Gastroesophageal sphincter (tissue), 4 donors: ENCODE data around the gene CFAP74. TPM values are rescaled to one million over a fixed set of nuclear protein-coding genes. Genes with fewer than 3 reads are reported as not detected.

Experiments used
- ATAC-seq: fragments of 150-250 bp; one replicate; pipeline ENCODE4 v1.9.1; 2016; ENCODE audit warnings: mild to moderate bottlenecking, moderate library complexity
- H3K27ac ChIP-seq, 4 donors: fragments of 200-600 bp; sonication (generic) in 3 of 4; 1 replicate in 3 of 4; 2 replicates in 1 of 4; pipeline ENCODE4 v1.5.1; 2016 to 2019
- H3K27me3 ChIP-seq: fragments of 200-600 bp; sonication (generic); one replicate; pipeline ENCODE4 v1.5.1; 2019
- H3K36me3 ChIP-seq, 2 donors: fragments of 200-600 bp; sonication (generic); one replicate each; pipeline ENCODE4 v1.5.1; 2019; ENCODE audit warnings: control low read depth in 1 of 2
- H3K4me1 ChIP-seq, 3 donors: fragments of 200-600 bp; sonication (generic); 1 replicate in 2 of 3; 2 replicates in 1 of 3; pipeline ENCODE4 v1.5.1; 2016 to 2019; ENCODE audit warnings: control low read depth in 2 of 3
- H3K4me3 ChIP-seq, 2 donors: fragments of 200-600 bp; sonication (generic); one replicate each; pipeline ENCODE4 v1.5.1; 2019; ENCODE audit warnings: mild to moderate bottlenecking in 1 of 2, moderate library complexity in 1 of 2
- H3K9me3 ChIP-seq, 3 donors: fragments of 200-600 bp; sonication (generic); one replicate each; pipeline ENCODE4 v1.5.1; 2017 to 2019; ENCODE audit warnings: control low read depth in 2 of 3
- CTCF ChIP-seq, 4 experiments: fragments of 200-600 bp in 2 of 4; fragments of 450-650 bp in 2 of 4; sonication (generic) in 1 of 4; IDR thresholded peaks; one replicate each; pipeline ENCODE4 v1.5.1; 2017 to 2019; ENCODE audit warnings: antibody characterized with exemption in 4 of 4, mild to moderate bottlenecking in 2 of 4, moderate library complexity in 2 of 4
- EP300 ChIP-seq: sonication (generic); formaldehyde crosslinking; IDR thresholded peaks from one replicate; pipeline ENCODE4 v1.6.1; 2017; ENCODE audit warnings: antibody characterized with exemption, mild to moderate bottlenecking
- POLR2A ChIP-seq, 2 donors: fragments of 450-650 bp; IDR thresholded peaks; one replicate each; pipeline ENCODE4 v1.6.1; 2017; ENCODE audit warnings: antibody characterized with exemption in 2 of 2, mild to moderate bottlenecking in 2 of 2, moderate library complexity in 1 of 2
- POLR2AphosphoS5 ChIP-seq: sonication (generic); formaldehyde crosslinking; IDR thresholded peaks from one replicate; pipeline ENCODE4 v1.6.1; 2017; ENCODE audit warnings: antibody characterized with exemption
- WGBS, 2 donors: methylation state at CpG; one replicate each; pipeline ENCODE4 v1.1.5; 2018; ENCODE audit warnings: low coverage in 1 of 2; 5-methylcytosine and 5-hydroxymethylcytosine counted together
- total RNA-seq, 4 donors: library from RNA; depleted of rRNA; stranded (reverse); fragments of >200 nt; gene quantifications; one replicate each; pipeline ENCODE4 v1.1.0, GENCODE V29; 2016

Gene CFAP74
- total RNA-seq, 4 donors from 2014 or later, result 0.12 TPM; not detected in 3

DNA sequence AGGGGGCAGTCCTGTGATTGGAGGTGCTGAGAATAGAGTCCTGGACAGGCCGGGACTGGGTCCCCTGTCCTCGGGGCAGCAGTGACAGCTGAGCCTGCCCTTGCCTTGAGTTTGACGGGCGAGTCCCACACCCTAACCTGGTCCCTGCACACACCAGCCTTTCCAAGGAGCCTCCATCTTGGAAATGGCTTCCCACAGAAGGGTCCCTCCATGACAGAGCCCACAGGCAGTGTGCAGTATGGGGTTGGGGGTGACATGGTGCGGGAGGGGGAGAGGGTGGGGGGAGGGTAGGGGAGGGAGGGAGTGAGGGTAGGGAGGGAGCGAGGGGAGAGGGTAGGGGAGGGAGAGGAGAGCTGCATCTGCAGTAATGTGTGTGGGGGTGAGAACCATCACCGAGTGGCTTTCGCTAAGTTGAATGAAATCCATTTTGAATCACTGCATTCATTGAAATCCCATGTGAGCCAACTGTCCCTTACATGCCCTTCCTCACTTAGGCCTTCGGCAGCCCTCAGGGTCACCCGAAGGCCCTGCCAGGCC lies 74.4 kb downstream of the CFAP74 start:
- no peak for ATAC-seq
- TF ChIP-seq EP300 (no peak), CTCF (IDR thresholded peaks at IDR 0.05) (no peak), POLR2A (IDR thresholded peaks at IDR 0.05) (no peak), POLR2AphosphoS5 (no peak)
- H3K9me3 ChIP-seq, result no peaks in the 10 kb centered on the region
- H3K27me3 ChIP-seq, result peaks cover 11% of the 10 kb centered on the region
- H3K4me1 ChIP-seq, result no peaks in the 10 kb centered on the region
- WGBS, 2 donors, result 70 to 79% methylated on average over 2 to 5 of the region's 10 CpGs
- no peaks in the 10 kb centered on the region for H3K36me3 ChIP-seq
- H3K4me3 ChIP-seq, result no peak overlapping the region
- H3K27ac ChIP-seq, result no peak overlapping the region

- 10 to 71% methylated on average over 2 to 13 of the region's 34 CpGs for WGBS, 2 donors
- Histone ChIP-seq H3K27me3 (peaks cover 11% of the 10 kb centered on the region), H3K27ac (no peak overlapping the region), H3K4me1 (no peaks in the 10 kb centered on the region), H3K36me3 (no peaks in the 10 kb centered on the region), H3K9me3 (no peaks in the 10 kb centered on the region), H3K4me3 (no peak overlapping the region)
- no peak for TF ChIP-seq CTCF (IDR thresholded peaks at IDR 0.05)
- TF ChIP-seq EP300, result no peak
- TF ChIP-seq POLR2A (IDR thresholded peaks at IDR 0.05), result no peak
- no peak for TF ChIP-seq POLR2AphosphoS5
- no peak for ATAC-seq
These were observed 75.1 kb downstream of the CFAP74 start for GRCh38 chr1:1928231-1929101.

DNA sequence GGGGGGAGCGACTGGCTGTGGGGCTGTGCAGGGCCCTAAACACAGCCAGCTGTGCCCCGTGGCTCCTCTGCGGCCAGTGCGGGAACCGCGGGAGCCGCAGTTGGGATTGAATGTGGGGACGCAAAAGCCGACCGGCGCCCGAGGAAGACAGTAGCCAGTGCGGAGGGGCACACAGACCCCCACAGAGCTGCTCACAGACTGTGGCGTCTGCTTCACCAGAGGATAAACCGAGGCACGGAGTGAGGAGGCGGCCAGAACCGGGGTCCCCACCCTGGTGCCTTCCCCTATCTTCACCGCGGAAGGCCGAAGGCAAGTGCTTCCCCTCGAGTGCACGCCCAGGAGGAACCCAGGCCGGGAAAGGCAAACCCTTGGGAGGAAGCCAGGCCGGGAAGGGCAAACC lies 75.8 kb downstream of the CFAP74 start:
- Histone ChIP-seq H3K36me3 (no peaks in the 10 kb centered on the region), H3K4me3 (no peak overlapping the region), H3K9me3 (no peaks in the 10 kb centered on the region), H3K27me3 (peaks cover 11% of the 10 kb centered on the region), H3K4me1 (no peaks in the 10 kb centered on the region), H3K27ac (no peak overlapping the region)
- 88 to 93% methylated on average over 5 to 7 of the region's 25 CpGs for WGBS, 2 donors
- TF ChIP-seq CTCF (IDR thresholded peaks at IDR 0.05) (no peak), POLR2AphosphoS5 (no peak), EP300 (no peak), POLR2A (IDR thresholded peaks at IDR 0.05) (no peak)
- ATAC-seq, result no peak

DNA sequence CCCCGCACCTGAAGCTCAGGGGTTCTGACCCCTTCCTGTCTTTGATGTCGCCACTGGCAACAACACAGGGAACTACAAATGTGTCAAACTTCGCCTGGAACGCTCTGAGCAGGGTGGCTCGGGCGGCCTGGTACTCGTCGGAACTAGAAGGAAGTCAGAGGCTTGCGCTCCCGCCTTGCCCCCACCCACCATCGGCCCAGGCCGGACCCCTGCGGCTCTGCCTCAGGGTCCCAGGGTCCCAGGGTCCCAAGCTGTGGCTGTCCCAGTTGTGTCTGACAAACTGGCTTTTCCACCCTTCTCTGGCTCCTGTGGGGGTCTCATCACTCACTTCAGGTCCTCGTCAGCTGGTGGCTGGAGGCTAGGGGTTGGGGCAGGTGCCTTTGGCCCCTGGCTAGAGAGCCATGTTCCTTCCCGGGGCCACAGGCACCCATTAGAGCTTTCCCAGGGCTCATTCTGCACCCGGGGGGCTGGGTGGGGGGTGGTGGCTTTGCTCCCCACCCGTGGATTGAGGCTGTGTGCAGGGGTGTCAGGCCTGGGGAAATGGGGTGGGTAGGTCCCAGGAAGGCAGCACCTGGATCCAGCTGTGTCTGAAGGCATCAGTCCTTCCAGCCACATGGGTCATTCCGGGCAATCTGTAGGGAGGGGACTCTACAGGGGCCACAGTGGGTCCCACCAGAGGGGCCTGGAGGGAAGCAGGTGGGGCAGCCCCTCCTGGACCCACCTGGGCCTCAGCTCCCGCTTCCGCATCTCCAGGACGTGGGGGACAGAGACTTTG lies 76.5 kb downstream of the CFAP74 start:
- Histone ChIP-seq H3K27ac (no peak overlapping the region), H3K36me3 (no peaks in the 10 kb centered on the region), H3K4me1 (no peaks in the 10 kb centered on the region), H3K27me3 (peaks cover 6% of the 10 kb centered on the region), H3K4me3 (no peak overlapping the region), H3K9me3 (no peaks in the 10 kb centered on the region)
- WGBS, 2 donors, result 80% methylated on average over 1 of the region's 21 CpGs; no CpG with 5 or more reads in 1 of the 2 donors
- TF ChIP-seq EP300, result no peak
- TF ChIP-seq POLR2A (IDR thresholded peaks at IDR 0.05), result no peak
- no peak for TF ChIP-seq CTCF (IDR thresholded peaks at IDR 0.05)
- TF ChIP-seq POLR2AphosphoS5, result no peak
- no peak for ATAC-seq
